DMS79 (cell line): ENCODE data around the gene TMEM209.
A peak's percentile ranks its signal among the peaks of the same experiment; 100 is the strongest.
"Not testable (repeated sequence)": the region's sequence is repeated elsewhere in the genome, so short reads cannot be mapped to it uniquely, and the experiment has no call there.

Experiments used
- DNase-seq: peaks from one replicate; lab custom pipeline; 2025; lab: John Stamatoyannopoulos, UW

The TMEM209 gene

GRCh38 chr7:130205084-130205947, at the start of gene TMEM209:
TSS of gene TMEM209 (minus strand) at chr7:130205406. CDS start at chr7:130205375, 31 bp downstream.
- DNase-seq, result peak; percentile 98

- DNase-seq, result no peak
Observed at GRCh38 chr7:130254555-130254954, 49.3 kb upstream of the TMEM209 start.

- DNase-seq, result not testable (repeated sequence)
Observed at GRCh38 chr7:130249626-130250025, 44.4 kb upstream of the TMEM209 start.

GRCh38 chr7:130248842-130249241, 43.6 kb upstream of the TMEM209 start:
- not testable (repeated sequence) for DNase-seq

- not testable (repeated sequence) for DNase-seq
Observed at GRCh38 chr7:130246491-130246890, 41.3 kb upstream of the TMEM209 start.

- not testable (repeated sequence) for DNase-seq
Observed at GRCh38 chr7:130243486-130243885, 38.3 kb upstream of the TMEM209 start.

GRCh38 chr7:130242198-130243014, 37.2 kb upstream of the TMEM209 start:
- DNase-seq, result no peak

GRCh38 chr7:130240240-130240639, 35.0 kb upstream of the TMEM209 start:
- no peak for DNase-seq

GRCh38 chr7:130236361-130236760, 31.2 kb upstream of the TMEM209 start:
- DNase-seq, result not testable (repeated sequence)

GRCh38 chr7:130234078-130234477, 28.9 kb upstream of the TMEM209 start:
- no peak for DNase-seq

- DNase-seq, result no peak
Observed at GRCh38 chr7:130232209-130232608, 27.0 kb upstream of the TMEM209 start.

GRCh38 chr7:130231792-130232191, 26.6 kb upstream of the TMEM209 start:
- no peak for DNase-seq

GRCh38 chr7:130229981-130230380, 24.8 kb upstream of the TMEM209 start:
- not testable (repeated sequence) for DNase-seq

- DNase-seq, result no peak
Observed at GRCh38 chr7:130228840-130229502, 23.8 kb upstream of the TMEM209 start.

GRCh38 chr7:130227883-130228575, 22.8 kb upstream of the TMEM209 start:
- no peak for DNase-seq

- DNase-seq, result no peak
Observed at GRCh38 chr7:130226333-130226732, 21.1 kb upstream of the TMEM209 start.

GRCh38 chr7:130224923-130225322, 19.7 kb upstream of the TMEM209 start:
- DNase-seq, result not testable (repeated sequence)

GRCh38 chr7:130224210-130224609, 19.0 kb upstream of the TMEM209 start:
- DNase-seq, result no peak

- DNase-seq, result no peak
Observed at GRCh38 chr7:130223646-130224045, 18.4 kb upstream of the TMEM209 start.

- DNase-seq, result no peak
Observed at GRCh38 chr7:130221746-130222145, 16.5 kb upstream of the TMEM209 start.

- no peak for DNase-seq
Observed at GRCh38 chr7:130219871-130220270, 14.7 kb upstream of the TMEM209 start.
